ENCODE data around the gene PLK5. TPM values are rescaled to one million over a fixed set of nuclear protein-coding genes. Genes with fewer than 3 reads are reported as not detected.
"Not testable (repeated sequence)": the region's sequence is repeated elsewhere in the genome, so short reads cannot be mapped to it uniquely, and the experiment has no call there.

PLK5 gene
- total and polyA plus RNA-seq, 4 donors, result 0.03 TPM; not detected in 3

DNA sequence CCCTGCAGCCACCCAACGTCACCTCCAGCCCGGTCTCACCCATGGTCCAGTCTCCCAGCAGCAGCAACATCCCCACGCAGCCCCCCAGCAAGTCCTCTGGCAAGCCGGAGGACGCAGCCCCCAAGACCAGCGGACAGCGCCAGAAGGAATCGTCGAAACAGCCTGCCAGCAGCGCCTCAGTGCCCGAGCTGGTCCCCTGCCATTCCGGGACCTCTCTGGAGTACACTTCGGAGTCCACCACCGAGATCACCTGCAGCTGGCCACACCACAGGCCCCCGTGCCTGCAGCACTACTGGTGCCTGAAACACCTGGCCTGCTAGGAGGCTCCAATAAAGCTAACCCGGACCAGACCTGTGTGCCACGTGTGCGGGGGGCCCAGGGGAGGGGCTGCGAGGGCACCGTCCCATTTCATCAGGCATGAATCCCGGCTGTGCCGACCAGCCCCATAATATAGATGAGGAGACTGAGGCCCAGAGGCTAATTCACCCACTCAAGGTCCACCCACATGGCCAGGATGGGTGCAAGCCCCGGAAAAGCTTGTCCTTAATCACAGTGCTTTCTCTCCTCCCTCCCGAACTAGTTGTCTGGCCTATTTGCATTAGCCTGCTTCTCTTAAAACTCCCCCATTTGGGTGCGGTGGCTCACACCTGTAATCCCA, 26.2 kb upstream of the PLK5 start:
- no peak for DNase-seq (ENCODE audit: low spot score)
- H3K36me3 ChIP-seq (ENCODE audit: control insufficient read depth in 4 of 4, insufficient read depth in 3 of 4, low read depth in 1 of 4, low read length in 3 of 4), result peaks cover 0 to 2% (median 0%) of the 10 kb centered on the region in 4 donors
- no peak overlapping the region for H3K4me3 ChIP-seq (ENCODE audit: low read depth in 1 of 3, low read length in 3 of 3)
- H3K9ac ChIP-seq (ENCODE audit: low read depth in 1 of 2, low read length in 2 of 2), result no peak overlapping the region
- WGBS, result 87% methylated on average over 25 of the region's 25 CpGs
- H3K9me3 ChIP-seq (ENCODE audit: control insufficient read depth in 4 of 4, low read length in 3 of 4), result no peaks in the 10 kb centered on the region
- H3K4me1 ChIP-seq (ENCODE audit: control insufficient read depth in 4 of 4, insufficient read depth in 4 of 4, low read length in 3 of 4), result peaks cover 6 to 40% (median 26%) of the 10 kb centered on the region in 4 donors
- TF ChIP-seq SP1 (IDR thresholded peaks at IDR 0.05) (no peak), HNF4A (conservative IDR thresholded peaks at IDR 0.05) (no peak), TAF1 (conservative IDR thresholded peaks at IDR 0.05) (no peak), JUND (IDR thresholded peaks at IDR 0.05) (no peak), RAD21 (IDR thresholded peaks at IDR 0.05) (no peak), GABPA (IDR thresholded peaks at IDR 0.05 in 1 of 2, conservative IDR thresholded peaks at IDR 0.05 in 1 of 2) (no peak)
- TF ChIP-seq, protein P1, sequence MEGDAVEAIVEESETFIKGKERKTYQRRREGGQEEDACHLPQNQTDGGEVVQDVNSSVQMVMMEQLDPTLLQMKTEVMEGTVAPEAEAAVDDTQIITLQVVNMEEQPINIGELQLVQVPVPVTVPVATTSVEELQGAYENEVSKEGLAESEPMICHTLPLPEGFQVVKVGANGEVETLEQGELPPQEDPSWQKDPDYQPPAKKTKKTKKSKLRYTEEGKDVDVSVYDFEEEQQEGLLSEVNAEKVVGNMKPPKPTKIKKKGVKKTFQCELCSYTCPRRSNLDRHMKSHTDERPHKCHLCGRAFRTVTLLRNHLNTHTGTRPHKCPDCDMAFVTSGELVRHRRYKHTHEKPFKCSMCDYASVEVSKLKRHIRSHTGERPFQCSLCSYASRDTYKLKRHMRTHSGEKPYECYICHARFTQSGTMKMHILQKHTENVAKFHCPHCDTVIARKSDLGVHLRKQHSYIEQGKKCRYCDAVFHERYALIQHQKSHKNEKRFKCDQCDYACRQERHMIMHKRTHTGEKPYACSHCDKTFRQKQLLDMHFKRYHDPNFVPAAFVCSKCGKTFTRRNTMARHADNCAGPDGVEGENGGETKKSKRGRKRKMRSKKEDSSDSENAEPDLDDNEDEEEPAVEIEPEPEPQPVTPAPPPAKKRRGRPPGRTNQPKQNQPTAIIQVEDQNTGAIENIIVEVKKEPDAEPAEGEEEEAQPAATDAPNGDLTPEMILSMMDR (IDR thresholded peaks at IDR 0.05; ENCODE audit: low read depth, low read length, missing input control), result no peak
- TF ChIP-seq, protein P2, sequence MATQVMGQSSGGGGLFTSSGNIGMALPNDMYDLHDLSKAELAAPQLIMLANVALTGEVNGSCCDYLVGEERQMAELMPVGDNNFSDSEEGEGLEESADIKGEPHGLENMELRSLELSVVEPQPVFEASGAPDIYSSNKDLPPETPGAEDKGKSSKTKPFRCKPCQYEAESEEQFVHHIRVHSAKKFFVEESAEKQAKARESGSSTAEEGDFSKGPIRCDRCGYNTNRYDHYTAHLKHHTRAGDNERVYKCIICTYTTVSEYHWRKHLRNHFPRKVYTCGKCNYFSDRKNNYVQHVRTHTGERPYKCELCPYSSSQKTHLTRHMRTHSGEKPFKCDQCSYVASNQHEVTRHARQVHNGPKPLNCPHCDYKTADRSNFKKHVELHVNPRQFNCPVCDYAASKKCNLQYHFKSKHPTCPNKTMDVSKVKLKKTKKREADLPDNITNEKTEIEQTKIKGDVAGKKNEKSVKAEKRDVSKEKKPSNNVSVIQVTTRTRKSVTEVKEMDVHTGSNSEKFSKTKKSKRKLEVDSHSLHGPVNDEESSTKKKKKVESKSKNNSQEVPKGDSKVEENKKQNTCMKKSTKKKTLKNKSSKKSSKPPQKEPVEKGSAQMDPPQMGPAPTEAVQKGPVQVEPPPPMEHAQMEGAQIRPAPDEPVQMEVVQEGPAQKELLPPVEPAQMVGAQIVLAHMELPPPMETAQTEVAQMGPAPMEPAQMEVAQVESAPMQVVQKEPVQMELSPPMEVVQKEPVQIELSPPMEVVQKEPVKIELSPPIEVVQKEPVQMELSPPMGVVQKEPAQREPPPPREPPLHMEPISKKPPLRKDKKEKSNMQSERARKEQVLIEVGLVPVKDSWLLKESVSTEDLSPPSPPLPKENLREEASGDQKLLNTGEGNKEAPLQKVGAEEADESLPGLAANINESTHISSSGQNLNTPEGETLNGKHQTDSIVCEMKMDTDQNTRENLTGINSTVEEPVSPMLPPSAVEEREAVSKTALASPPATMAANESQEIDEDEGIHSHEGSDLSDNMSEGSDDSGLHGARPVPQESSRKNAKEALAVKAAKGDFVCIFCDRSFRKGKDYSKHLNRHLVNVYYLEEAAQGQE (IDR thresholded peaks at IDR 0.05), result no peak
- TF ChIP-seq, protein P3, sequence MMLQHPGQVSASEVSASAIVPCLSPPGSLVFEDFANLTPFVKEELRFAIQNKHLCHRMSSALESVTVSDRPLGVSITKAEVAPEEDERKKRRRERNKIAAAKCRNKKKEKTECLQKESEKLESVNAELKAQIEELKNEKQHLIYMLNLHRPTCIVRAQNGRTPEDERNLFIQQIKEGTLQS (IDR thresholded peaks at IDR 0.05), result no peak
- no peaks in the 10 kb centered on the region for H3K27me3 ChIP-seq (ENCODE audit: control insufficient read depth in 4 of 4, insufficient read depth in 4 of 4, low read length in 3 of 4)
- H3K27ac ChIP-seq (ENCODE audit: low read depth in 1 of 2, low read length in 2 of 2), result no peak overlapping the region

DNA sequence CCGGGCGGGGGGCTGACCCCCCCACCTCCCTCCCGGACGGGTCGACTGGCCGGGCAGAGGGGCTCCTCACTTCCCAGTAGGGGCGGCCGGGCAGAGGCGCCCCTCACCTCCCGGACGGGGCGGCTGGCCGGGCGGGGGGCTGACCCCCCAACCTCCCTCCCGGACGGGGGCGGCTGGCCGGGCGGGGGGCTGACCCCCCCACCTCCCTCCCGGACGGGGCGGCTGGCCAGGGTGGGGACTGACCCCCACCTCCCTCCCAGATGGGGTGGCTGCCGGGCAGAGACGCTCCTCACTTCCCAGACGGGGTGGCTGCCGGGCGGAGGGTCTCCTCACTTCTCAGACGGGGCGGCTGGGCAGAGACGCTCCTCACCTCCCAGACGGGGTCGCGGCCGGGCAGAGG, 24.6 kb upstream of the PLK5 start:
- H3K4me1 ChIP-seq (ENCODE audit: control insufficient read depth in 4 of 4, insufficient read depth in 4 of 4, low read length in 3 of 4), result peaks cover 5 to 41% (median 18%) of the 10 kb centered on the region in 4 donors

DNA sequence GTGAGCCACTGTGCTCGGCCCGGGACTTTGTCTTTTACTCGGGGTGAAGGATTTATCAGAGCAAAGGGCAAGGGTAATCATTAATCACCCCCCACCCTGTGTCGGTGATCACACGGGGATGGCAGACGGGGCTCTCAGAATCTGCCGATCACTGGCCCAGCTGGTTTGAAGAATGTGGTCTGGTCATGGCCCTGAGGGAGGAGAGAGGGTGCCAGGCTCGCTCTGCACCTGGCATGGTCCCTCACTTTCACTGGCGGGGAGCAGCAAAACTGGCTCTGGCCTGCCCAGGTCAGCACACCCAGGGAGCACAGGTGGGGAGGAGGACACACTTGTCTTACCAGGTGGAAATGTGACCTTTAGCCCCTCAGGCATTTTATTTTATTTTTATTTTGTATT, 22.7 kb upstream of the PLK5 start:
- DNase-seq (ENCODE audit: low spot score), result no peak
- H3K4me3 ChIP-seq (ENCODE audit: low read depth in 1 of 3, low read length in 3 of 3), result no peak overlapping the region
- WGBS, result 32% methylated on average over 9 of the region's 9 CpGs
- H3K27ac ChIP-seq (ENCODE audit: low read depth in 1 of 2, low read length in 2 of 2), result peak overlapping the region; percentile 34 to 77
- H3K4me1 ChIP-seq (ENCODE audit: control insufficient read depth in 4 of 4, insufficient read depth in 4 of 4, low read length in 3 of 4), result peaks cover 2 to 37% (median 15%) of the 10 kb centered on the region in 4 donors
- H3K9ac ChIP-seq (ENCODE audit: low read depth in 1 of 2, low read length in 2 of 2), result no peak overlapping the region
- H3K36me3 ChIP-seq (ENCODE audit: control insufficient read depth in 4 of 4, insufficient read depth in 3 of 4, low read depth in 1 of 4, low read length in 3 of 4), result peaks cover 0 to under 1% (median 0%) of the 10 kb centered on the region in 4 donors
- no peaks in the 10 kb centered on the region for H3K27me3 ChIP-seq (ENCODE audit: control insufficient read depth in 4 of 4, insufficient read depth in 4 of 4, low read length in 3 of 4)
- H3K9me3 ChIP-seq (ENCODE audit: control insufficient read depth in 4 of 4, low read length in 3 of 4), result no peaks in the 10 kb centered on the region
- TF ChIP-seq JUND (IDR thresholded peaks at IDR 0.05), result peak in 1 of 2 donors; percentile 43
- TF ChIP-seq TAF1 (conservative IDR thresholded peaks at IDR 0.05), result no peak
- TF ChIP-seq EGR1 (IDR thresholded peaks at IDR 0.05; ENCODE audit: low read depth in 2 of 2), result no peak
- TF ChIP-seq RXRA (IDR thresholded peaks at IDR 0.05), result peak; percentile 94 to 95
- TF ChIP-seq HNF4A (conservative IDR thresholded peaks at IDR 0.05), result peak; percentile 80 to 91
- TF ChIP-seq, protein P4, sequence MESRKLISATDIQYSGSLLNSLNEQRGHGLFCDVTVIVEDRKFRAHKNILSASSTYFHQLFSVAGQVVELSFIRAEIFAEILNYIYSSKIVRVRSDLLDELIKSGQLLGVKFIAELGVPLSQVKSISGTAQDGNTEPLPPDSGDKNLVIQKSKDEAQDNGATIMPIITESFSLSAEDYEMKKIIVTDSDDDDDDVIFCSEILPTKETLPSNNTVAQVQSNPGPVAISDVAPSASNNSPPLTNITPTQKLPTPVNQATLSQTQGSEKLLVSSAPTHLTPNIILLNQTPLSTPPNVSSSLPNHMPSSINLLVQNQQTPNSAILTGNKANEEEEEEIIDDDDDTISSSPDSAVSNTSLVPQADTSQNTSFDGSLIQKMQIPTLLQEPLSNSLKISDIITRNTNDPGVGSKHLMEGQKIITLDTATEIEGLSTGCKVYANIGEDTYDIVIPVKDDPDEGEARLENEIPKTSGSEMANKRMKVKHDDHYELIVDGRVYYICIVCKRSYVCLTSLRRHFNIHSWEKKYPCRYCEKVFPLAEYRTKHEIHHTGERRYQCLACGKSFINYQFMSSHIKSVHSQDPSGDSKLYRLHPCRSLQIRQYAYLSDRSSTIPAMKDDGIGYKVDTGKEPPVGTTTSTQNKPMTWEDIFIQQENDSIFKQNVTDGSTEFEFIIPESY (IDR thresholded peaks at IDR 0.05), result no peak
- peak; percentile 95 for TF ChIP-seq SP1 (IDR thresholded peaks at IDR 0.05)
- TF ChIP-seq NR2F2 (IDR thresholded peaks at IDR 0.05), result peak; percentile 55
- TF ChIP-seq, protein P2 (IDR thresholded peaks at IDR 0.05), result peak; percentile 78
- TF ChIP-seq, protein P5, sequence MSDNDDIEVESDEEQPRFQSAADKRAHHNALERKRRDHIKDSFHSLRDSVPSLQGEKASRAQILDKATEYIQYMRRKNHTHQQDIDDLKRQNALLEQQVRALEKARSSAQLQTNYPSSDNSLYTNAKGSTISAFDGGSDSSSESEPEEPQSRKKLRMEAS (IDR thresholded peaks at IDR 0.05), result peak; percentile 63
- TF ChIP-seq FOXA2 (IDR thresholded peaks at IDR 0.05), result peak; percentile 20

More for the DNA sequence above, 24.6 kb upstream of the PLK5 start:
- not testable (repeated sequence) for H3K27me3 ChIP-seq (ENCODE audit: control insufficient read depth in 4 of 4, insufficient read depth in 4 of 4, low read length in 3 of 4); H3K4me3 ChIP-seq (ENCODE audit: low read depth in 1 of 3, low read length in 3 of 3); DNase-seq (ENCODE audit: low spot score); H3K9ac ChIP-seq (ENCODE audit: low read depth in 1 of 2, low read length in 2 of 2); H3K36me3 ChIP-seq (ENCODE audit: control insufficient read depth in 4 of 4, insufficient read depth in 3 of 4, low read depth in 1 of 4, low read length in 3 of 4); H3K27ac ChIP-seq (ENCODE audit: low read depth in 1 of 2, low read length in 2 of 2); H3K9me3 ChIP-seq (ENCODE audit: control insufficient read depth in 4 of 4, low read length in 3 of 4)
- 92% methylated on average over 30 of the region's 34 CpGs for WGBS
